ENCODE measurements around the gene PLD2.

DNA sequence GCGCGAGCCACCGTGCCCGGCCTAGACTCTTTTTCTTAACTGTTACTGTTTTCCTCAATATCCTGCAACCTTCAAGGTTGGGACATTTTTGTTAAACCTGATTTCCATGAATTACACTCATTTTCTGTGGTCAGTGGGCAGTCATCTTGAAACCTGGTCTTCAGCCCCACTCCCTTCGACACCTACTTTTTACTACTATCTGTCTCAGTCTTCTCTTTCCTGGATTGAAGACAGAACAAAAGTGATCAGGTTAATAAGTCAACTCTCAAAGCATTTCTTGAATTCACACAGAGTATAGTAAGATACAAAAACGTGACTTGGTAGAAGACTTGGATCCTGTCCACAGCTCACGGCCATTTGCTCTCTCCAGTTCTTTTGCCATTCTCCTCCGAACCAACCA is 32.3 kb downstream of the PLD2 start:
- TF ChIP-seq PHF21A (IDR thresholded peaks at IDR 0.05; ENCODE audit: borderline replicate concordance, low read depth) (no peak), ZNF124 (CRISPR knock-in tag; IDR thresholded peaks at IDR 0.05) (no peak), CEBPB (tag; IDR thresholded peaks at IDR 0.05) (no peak), ZBED1 (IDR thresholded peaks at IDR 0.05) (no peak), SETDB1 (IDR thresholded peaks at IDR 0.05; ENCODE audit: low read length) (no peak), ZNF23 (CRISPR knock-in tag; IDR thresholded peaks at IDR 0.05) (no peak), CEBPG (CRISPR knock-in tag; IDR thresholded peaks at IDR 0.05) (no peak), CEBPG (tag; conservative IDR thresholded peaks at IDR 0.05 in 1 of 2, IDR thresholded peaks at IDR 0.05 in 1 of 2) (no peak), KLF16 (IDR thresholded peaks at IDR 0.05) (no peak), RAD21 (CRISPR knock-in tag; conservative IDR thresholded peaks at IDR 0.05 in 1 of 2, IDR thresholded peaks at IDR 0.05 in 1 of 2) (no peak), CBFB (CRISPR knock-in tag; IDR thresholded peaks at IDR 0.05) (no peak)
- TF ChIP-seq, protein P1, sequence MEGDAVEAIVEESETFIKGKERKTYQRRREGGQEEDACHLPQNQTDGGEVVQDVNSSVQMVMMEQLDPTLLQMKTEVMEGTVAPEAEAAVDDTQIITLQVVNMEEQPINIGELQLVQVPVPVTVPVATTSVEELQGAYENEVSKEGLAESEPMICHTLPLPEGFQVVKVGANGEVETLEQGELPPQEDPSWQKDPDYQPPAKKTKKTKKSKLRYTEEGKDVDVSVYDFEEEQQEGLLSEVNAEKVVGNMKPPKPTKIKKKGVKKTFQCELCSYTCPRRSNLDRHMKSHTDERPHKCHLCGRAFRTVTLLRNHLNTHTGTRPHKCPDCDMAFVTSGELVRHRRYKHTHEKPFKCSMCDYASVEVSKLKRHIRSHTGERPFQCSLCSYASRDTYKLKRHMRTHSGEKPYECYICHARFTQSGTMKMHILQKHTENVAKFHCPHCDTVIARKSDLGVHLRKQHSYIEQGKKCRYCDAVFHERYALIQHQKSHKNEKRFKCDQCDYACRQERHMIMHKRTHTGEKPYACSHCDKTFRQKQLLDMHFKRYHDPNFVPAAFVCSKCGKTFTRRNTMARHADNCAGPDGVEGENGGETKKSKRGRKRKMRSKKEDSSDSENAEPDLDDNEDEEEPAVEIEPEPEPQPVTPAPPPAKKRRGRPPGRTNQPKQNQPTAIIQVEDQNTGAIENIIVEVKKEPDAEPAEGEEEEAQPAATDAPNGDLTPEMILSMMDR (IDR thresholded peaks at IDR 0.05 in 2 of 3, conservative IDR thresholded peaks at IDR 0.05 in 1 of 3; ENCODE audit: insufficient read depth in 2 of 3, low read depth in 1 of 3, low read length in 3 of 3) = no peak
- TF ChIP-seq, protein P2, sequence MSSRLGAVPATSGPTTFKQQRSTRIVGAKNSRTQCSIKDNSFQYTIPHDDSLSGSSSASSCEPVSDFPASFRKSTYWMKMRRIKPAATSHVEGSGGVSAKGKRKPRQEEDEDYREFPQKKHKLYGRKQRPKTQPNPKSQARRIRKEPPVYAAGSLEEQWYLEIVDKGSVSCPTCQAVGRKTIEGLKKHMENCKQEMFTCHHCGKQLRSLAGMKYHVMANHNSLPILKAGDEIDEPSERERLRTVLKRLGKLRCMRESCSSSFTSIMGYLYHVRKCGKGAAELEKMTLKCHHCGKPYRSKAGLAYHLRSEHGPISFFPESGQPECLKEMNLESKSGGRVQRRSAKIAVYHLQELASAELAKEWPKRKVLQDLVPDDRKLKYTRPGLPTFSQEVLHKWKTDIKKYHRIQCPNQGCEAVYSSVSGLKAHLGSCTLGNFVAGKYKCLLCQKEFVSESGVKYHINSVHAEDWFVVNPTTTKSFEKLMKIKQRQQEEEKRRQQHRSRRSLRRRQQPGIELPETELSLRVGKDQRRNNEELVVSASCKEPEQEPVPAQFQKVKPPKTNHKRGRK (tag; IDR thresholded peaks at IDR 0.05) = no peak
- TF ChIP-seq, protein P3, sequence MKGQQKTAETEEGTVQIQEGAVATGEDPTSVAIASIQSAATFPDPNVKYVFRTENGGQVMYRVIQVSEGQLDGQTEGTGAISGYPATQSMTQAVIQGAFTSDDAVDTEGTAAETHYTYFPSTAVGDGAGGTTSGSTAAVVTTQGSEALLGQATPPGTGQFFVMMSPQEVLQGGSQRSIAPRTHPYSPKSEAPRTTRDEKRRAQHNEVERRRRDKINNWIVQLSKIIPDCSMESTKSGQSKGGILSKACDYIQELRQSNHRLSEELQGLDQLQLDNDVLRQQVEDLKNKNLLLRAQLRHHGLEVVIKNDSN (CRISPR knock-in tag; IDR thresholded peaks at IDR 0.05) = no peak
